Measurements from ENCODE around the gene MC1R.
"Not testable (repeated sequence)": the region's sequence is repeated elsewhere in the genome, so short reads cannot be mapped to it uniquely, and the experiment has no call there.

MC1R gene

GRCh38 chr16:89965447-89966225 is 47.0 kb downstream of the MC1R start:
- H3K4me3 ChIP-seq (ENCODE audit: low read depth, low read length) = no peak overlapping the region
- TF ChIP-seq CTCF (IDR thresholded peaks at IDR 0.05; ENCODE audit: low read depth, low read length, missing control alignments) = no peak
- DNase-seq (ENCODE audit: low read depth) = no peak

GRCh38 chr16:89966756-89967155 is 48.1 kb downstream of the MC1R start:
- DNase-seq (ENCODE audit: low read depth) = no peak
- H3K4me3 ChIP-seq (ENCODE audit: low read depth, low read length) = no peak overlapping the region
- no peak for TF ChIP-seq CTCF (IDR thresholded peaks at IDR 0.05; ENCODE audit: low read depth, low read length, missing control alignments)

DNA sequence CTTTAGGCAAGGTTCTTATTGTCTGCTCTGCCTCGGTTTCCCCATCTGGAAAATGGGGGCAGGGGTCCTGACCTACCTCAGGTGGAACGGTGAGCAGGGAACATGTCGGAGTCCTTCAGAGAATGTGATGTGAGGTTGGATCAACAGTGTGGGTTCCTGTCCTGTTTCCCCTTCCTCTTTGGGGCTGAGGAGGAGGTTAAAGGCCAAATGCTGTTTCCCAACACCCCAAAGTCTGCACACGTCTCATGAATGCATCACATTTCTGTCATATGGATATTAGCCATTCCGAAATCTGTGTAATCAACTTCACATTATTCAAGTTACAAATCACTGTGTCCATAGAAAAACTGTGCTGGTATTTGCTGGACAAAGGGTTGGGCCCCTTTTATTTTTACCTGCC is 48.8 kb downstream of the MC1R start:
- H3K4me3 ChIP-seq (ENCODE audit: low read depth, low read length); DNase-seq (ENCODE audit: low read depth): not testable (repeated sequence)

DNA sequence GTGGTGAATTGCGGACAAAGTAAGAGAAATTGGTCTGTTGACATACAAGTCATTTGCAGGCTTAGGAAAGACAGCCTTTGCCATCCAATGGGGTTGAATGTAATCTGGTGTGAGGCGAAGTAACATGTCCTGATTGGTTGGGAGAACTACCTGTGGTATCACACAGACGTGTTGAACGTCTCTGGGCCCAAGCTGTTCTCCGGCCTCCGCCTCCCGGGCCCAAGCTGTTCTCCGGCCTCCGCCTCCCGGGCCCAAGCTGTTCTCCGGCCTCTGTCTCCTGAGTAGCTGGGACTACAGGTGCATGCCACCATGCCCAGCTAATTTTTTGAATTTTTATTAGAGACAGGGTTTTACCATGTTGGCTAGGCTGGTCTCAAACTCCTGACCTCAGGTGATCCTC is 49.4 kb downstream of the MC1R start:
- not testable (repeated sequence) for H3K4me3 ChIP-seq (ENCODE audit: low read depth, low read length); DNase-seq (ENCODE audit: low read depth)

GRCh38 chr16:89969741-89970410 is 51.2 kb downstream of the MC1R start:
- TF ChIP-seq CTCF (IDR thresholded peaks at IDR 0.05; ENCODE audit: low read depth, low read length, missing control alignments) = no peak
- no peak for DNase-seq (ENCODE audit: low read depth)
- no peak overlapping the region for H3K4me3 ChIP-seq (ENCODE audit: low read depth, low read length)
